ENCODE data around the gene NKAIN1.

- no peak for TF ChIP-seq EZH2 (IDR thresholded peaks at IDR 0.05; ENCODE audit: low read length, unreplicated experiment)
- TF ChIP-seq CTCF (conservative IDR thresholded peaks at IDR 0.05; ENCODE audit: low read depth, low read length) = no peak
- TF ChIP-seq EZH2phosphoT487 (IDR thresholded peaks at IDR 0.05; ENCODE audit: borderline replicate concordance, low read length) = no peak
Observed at GRCh38 chr1:31189696-31190674, 49.7 kb downstream of the NKAIN1 start.
